Subcutaneous abdominal adipose tissue (tissue), 5 donors: ENCODE measurements around the gene DENND1A.
A peak's percentile ranks its signal among the peaks of the same experiment; 100 is the strongest.

Experiments
- H3K27ac ChIP-seq: one replicate; pipeline ENCODE4 v1.7.0; 2013; ENCODE audit warnings: low read depth, mild to moderate bottlenecking, inconsistent platforms, low read length, moderate library complexity
- H3K27me3 ChIP-seq, 5 donors: one replicate each; pipeline ENCODE4 v1.7.0; 2013; ENCODE audit warnings: low read length in 5 of 5, inconsistent platforms in 1 of 5; ENCODE audit not compliant: control insufficient read depth in 5 of 5, insufficient read depth in 4 of 5
- H3K36me3 ChIP-seq, 5 donors: one replicate each; pipeline ENCODE4 v1.7.0; 2013; ENCODE audit warnings: low read length in 5 of 5; ENCODE audit not compliant: control insufficient read depth in 5 of 5, insufficient read depth in 5 of 5
- H3K4me1 ChIP-seq, 5 donors: one replicate each; pipeline ENCODE4 v1.7.0; 2013; ENCODE audit warnings: low read length in 5 of 5, mild to moderate bottlenecking in 3 of 5, moderate library complexity in 1 of 5; ENCODE audit not compliant: control insufficient read depth in 5 of 5, insufficient read depth in 5 of 5
- H3K4me3 ChIP-seq, 5 donors: one replicate each; pipeline ENCODE4 v1.7.0; 2013; ENCODE audit warnings: low read length in 5 of 5, low read depth in 1 of 5
- H3K9ac ChIP-seq, 5 donors: one replicate each; pipeline ENCODE4 v1.7.0; 2013; ENCODE audit warnings: low read length in 5 of 5, mild to moderate bottlenecking in 4 of 5, moderate library complexity in 3 of 5
- H3K9me3 ChIP-seq, 5 donors: one replicate each; pipeline ENCODE4 v1.7.0; 2013; ENCODE audit warnings: low read length in 5 of 5; ENCODE audit not compliant: control insufficient read depth in 5 of 5
- donor health status: healthy.
- donor health status: healthy.
- donor health status: healthy.
- donor health status: healthy.
- donor health status: healthy.

DENND1A gene

DNA sequence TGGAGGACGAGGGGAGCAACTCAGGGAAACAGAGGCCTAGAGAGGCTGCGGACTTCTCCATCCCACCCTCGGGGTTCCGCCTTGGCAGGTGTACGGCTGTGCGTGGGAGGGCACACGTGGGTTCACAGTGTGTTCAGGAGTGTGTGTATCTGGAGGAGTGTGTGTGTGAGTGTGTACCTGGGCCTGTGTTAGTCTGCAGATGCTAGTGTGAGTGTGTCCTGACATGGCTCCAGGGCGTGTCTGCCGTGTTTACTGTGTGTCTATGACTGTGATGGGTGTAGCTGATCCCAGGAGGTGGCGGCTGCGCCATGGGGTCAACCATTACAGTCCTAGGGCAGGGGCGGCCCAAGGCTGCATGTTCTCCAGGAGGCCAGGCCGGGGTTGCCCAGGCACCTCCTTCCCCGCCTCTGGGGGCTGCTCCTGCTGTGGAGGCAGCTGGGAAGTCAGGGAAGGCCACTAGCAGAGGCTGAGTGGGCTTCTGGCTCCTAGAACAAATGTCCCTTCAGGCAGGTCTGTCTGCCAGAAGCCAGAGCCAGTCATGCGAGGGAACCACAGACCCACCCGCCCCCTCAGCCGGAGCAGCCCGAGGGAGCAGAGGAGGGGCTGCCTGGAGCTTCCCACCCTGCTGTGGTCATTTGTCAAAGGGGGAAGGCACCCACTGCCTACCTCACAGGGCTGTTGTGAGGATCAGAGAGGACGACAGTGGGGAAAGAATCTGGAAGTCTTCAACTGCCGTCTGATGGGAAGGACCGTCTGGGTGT is 552.5 kb downstream of the DENND1A start:
- peaks cover 28 to 53% (median 49%) of the 10 kb centered on the region in 5 donors for H3K27me3 ChIP-seq
- H3K9me3 ChIP-seq = no peaks in the 10 kb centered on the region
- peaks cover 0 to 23% (median 12%) of the 10 kb centered on the region in 5 donors for H3K4me1 ChIP-seq
- H3K27ac ChIP-seq = no peak overlapping the region
- H3K36me3 ChIP-seq = peaks cover 0 to 24% (median under 1%) of the 10 kb centered on the region in 5 donors
- no peak overlapping the region for H3K9ac ChIP-seq
- H3K4me3 ChIP-seq = no peak overlapping the region

DNA sequence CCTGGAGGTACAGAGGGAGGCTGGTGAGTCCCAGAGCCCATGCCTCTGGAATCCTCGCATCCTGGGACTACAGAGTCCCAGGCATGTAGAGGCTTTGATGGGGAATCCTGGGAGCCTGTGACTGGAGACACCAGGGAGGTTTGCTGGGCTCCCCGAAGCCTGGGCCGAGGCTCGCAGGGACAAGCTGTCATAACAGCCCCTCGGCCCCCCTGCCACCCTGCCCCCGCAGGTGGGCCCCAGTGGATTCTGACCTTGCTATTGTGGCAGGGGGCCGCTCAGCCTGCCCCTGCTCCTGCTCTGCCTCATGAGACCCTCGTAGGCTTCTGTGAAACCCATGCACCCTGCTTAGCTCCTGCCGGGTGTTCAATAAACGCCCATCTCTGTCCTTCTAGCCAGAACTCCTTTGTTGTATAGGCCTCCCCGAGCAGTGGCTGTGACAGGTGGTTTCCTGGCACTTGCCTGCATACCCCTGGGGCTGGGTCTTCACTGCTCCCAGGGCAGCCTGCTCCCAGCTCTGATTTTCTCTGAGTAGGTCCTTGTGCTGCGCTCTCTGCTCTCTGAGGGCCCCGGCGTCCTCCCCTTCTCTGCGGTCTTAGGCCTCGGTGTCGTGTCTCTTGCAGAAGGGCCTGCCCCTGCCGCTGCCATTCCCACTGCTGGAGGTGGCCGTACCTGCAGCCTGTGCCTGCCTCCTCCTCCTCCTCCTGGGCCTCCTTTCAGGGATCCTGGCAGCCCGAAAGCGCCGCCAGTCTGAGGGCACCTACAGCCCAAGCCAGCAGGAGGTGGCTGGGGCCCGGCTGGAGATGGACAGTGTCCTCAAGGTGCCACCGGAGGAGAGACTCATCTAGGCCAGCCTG is 553.5 kb downstream of the DENND1A start:
- peaks cover 0 to 17% (median 0%) of the 10 kb centered on the region in 5 donors for H3K36me3 ChIP-seq
- no peaks in the 10 kb centered on the region for H3K9me3 ChIP-seq
- peaks cover 37 to 62% (median 55%) of the 10 kb centered on the region in 5 donors for H3K27me3 ChIP-seq
- H3K27ac ChIP-seq = no peak overlapping the region
- H3K4me3 ChIP-seq = peak overlapping the region in 1 of 5 donors; percentile 1
- H3K9ac ChIP-seq = peak overlapping the region in 1 of 5 donors; percentile 14
- peaks cover 0 to 23% (median 12%) of the 10 kb centered on the region in 5 donors for H3K4me1 ChIP-seq

DNA sequence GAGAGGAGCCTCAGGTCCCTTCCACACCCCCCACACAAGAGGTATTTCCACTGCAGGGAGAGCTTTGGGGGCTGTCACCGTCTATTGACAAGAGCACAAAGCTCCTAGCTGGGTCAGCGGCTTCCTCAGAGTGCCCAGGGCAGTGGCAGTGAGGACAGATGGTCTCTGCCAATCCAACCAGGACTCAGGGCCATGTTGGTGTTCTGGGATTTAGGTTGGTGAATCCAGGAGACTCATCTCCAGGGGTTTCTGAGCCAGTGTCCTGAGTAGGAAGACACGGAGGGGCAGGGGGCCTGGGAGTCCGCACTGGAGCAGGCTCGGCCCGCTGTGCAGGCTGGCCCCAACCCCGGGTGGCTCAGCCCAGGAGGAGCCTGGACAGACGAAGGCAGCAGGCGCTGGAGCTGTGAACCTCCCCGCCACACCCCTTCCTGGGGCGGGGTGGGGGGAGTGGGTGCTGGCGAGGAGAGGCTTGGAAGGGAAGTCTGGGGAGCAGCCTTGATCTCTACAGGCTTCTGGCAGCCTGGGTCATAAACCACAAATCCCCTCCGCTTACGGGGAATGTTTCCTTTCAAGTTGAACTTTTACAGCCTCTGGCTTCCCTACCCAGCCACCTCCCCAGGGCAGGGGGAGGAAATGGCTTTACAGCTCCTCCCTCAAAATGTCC is 554.3 kb downstream of the DENND1A start:
- peaks cover 0 to 9% (median 0%) of the 10 kb centered on the region in 5 donors for H3K36me3 ChIP-seq
- H3K9me3 ChIP-seq = no peaks in the 10 kb centered on the region
- no peak overlapping the region for H3K27ac ChIP-seq
- H3K27me3 ChIP-seq = peaks cover 40 to 69% (median 62%) of the 10 kb centered on the region in 5 donors
- peaks cover 0 to 23% (median 12%) of the 10 kb centered on the region in 5 donors for H3K4me1 ChIP-seq
- peak overlapping the region in 1 of 5 donors; percentile 1 for H3K4me3 ChIP-seq
- H3K9ac ChIP-seq = peak overlapping the region in 1 of 5 donors; percentile 14

DNA sequence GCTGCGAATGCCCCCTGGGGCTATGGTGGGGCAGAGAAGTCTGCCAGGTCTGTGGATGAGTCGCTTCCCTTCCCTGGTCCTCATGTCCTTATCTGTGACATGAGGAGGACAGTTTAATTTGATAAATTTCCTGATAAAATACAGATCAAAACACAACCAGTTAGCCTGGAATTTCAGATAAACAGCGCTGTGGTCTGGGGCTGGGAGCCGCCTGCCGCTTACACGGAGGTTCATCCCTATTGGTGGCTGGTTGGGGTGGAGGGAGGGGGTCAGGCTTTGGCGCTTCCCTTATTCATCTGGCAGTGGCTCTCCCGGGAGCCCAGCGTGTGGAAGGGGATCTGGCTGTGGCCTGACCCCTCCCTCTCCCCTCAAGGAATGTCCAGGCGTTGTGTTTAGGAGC is 556.0 kb downstream of the DENND1A start:
- Histone ChIP-seq H3K27ac (no peak overlapping the region), H3K9ac (no peak overlapping the region), H3K27me3 (peaks cover 43 to 84% (median 64%) of the 10 kb centered on the region in 5 donors)

GRCh38 chr9:123373447-123373923 is 556.4 kb downstream of the DENND1A start:
- Histone ChIP-seq H3K4me3 (no peak overlapping the region), H3K27me3 (peaks cover 43 to 86% (median 68%) of the 10 kb centered on the region in 5 donors), H3K9ac (no peak overlapping the region), H3K4me1 (peaks cover 0 to 23% (median 12%) of the 10 kb centered on the region in 5 donors), H3K27ac (no peak overlapping the region), H3K36me3 (no peaks in the 10 kb centered on the region), H3K9me3 (no peaks in the 10 kb centered on the region)

More for the DNA sequence above, 556.0 kb downstream of the DENND1A start:
- H3K4me3 ChIP-seq = no peak overlapping the region
- H3K4me1 ChIP-seq = peaks cover 0 to 23% (median 12%) of the 10 kb centered on the region in 5 donors
- no peaks in the 10 kb centered on the region for H3K36me3 ChIP-seq
- H3K9me3 ChIP-seq = no peaks in the 10 kb centered on the region

DNA sequence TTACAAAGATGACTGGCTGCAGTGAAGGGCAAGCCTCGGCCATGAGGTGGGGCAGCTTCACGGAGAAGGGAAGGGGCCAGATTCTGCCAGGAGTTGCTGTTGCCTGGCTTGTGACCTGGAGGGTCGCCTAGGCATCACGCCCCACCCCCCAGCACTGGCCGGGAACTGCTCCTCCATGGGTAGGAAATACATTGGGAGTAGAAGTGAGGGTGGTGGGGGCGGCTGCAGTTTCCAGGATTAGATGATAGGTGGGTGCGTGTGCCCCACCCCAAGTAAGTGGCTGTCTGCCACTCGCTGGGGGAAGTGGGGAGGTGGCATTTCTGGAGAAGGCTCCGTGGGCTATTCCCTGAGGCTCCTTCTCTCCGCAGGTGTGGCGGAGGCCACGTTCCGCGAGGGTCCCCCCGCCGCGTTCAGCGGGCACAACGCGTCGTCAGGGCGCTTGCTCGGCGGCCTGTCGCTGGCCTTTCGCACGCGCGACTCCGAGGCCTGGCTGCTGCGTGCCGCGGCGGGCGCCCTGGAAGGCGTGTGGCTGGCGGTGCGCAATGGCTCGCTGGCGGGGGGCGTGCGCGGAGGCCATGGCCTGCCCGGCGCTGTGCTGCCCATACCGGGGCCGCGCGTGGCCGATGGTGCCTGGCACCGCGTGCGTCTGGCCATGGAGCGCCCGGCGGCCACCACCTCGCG is 557.0 kb downstream of the DENND1A start:
- Histone ChIP-seq H3K4me3 (no peak overlapping the region), H3K27ac (no peak overlapping the region), H3K9ac (no peak overlapping the region), H3K27me3 (peaks cover 43 to 83% (median 74%) of the 10 kb centered on the region in 5 donors), H3K36me3 (no peaks in the 10 kb centered on the region), H3K9me3 (no peaks in the 10 kb centered on the region), H3K4me1 (peaks cover 0 to 23% (median 12%) of the 10 kb centered on the region in 5 donors)

GRCh38 chr9:123371805-123372590 is 557.9 kb downstream of the DENND1A start:
- no peak overlapping the region for H3K27ac ChIP-seq
- no peaks in the 10 kb centered on the region for H3K9me3 ChIP-seq
- peaks cover 41 to 79% (median 75%) of the 10 kb centered on the region in 5 donors for H3K27me3 ChIP-seq
- H3K4me1 ChIP-seq = peaks cover 0 to 23% (median 12%) of the 10 kb centered on the region in 5 donors
- no peaks in the 10 kb centered on the region for H3K36me3 ChIP-seq
- H3K9ac ChIP-seq = no peak overlapping the region
- no peak overlapping the region for H3K4me3 ChIP-seq

DNA sequence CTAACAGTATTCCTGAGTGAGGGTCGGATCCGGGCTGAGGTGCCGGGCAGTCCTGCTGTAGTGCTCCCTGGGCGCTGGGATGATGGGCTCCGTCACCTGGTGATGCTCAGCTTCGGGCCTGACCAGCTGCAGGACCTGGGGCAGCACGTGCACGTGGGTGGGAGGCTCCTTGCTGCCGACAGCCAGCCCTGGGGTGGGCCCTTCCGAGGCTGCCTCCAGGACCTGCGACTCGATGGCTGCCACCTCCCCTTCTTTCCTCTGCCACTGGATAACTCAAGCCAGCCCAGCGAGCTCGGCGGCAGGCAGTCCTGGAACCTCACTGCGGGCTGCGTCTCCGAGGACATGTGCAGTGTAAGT is 558.7 kb downstream of the DENND1A start:
- no peaks in the 10 kb centered on the region for H3K9me3 ChIP-seq
- no peak overlapping the region for H3K4me3 ChIP-seq
- H3K4me1 ChIP-seq = peaks cover 0 to 19% (median 9%) of the 10 kb centered on the region in 5 donors
- no peaks in the 10 kb centered on the region for H3K36me3 ChIP-seq
- H3K27me3 ChIP-seq = peaks cover 35 to 73% (median 72%) of the 10 kb centered on the region in 5 donors
- no peak overlapping the region for H3K27ac ChIP-seq
- H3K9ac ChIP-seq = no peak overlapping the region
